Ectodermal cell (in vitro differentiated cells): Measurements from ENCODE around the gene OSBPL10.

Experiments used
- H3K27ac ChIP-seq: 2 replicates; pipeline ENCODE4 v1.7.0; 2013; ENCODE audit warnings: mild to moderate bottlenecking, low read depth, low read length; ENCODE audit not compliant: insufficient read depth, poor library complexity, severe bottlenecking
- H3K27me3 ChIP-seq: 2 replicates; pipeline ENCODE4 v1.7.0; 2013; ENCODE audit warnings: mild to moderate bottlenecking, low read length; ENCODE audit not compliant: insufficient read depth, control insufficient read depth, poor library complexity, severe bottlenecking
- H3K36me3 ChIP-seq: one replicate; pipeline ENCODE4 v1.7.0; 2013; ENCODE audit warnings: low read length; ENCODE audit not compliant: control insufficient read depth, insufficient read depth
- H3K4me1 ChIP-seq: one replicate; pipeline ENCODE4 v1.7.0; 2013; ENCODE audit warnings: low read length; ENCODE audit not compliant: control insufficient read depth, insufficient read depth
- H3K4me3 ChIP-seq: 2 replicates; pipeline ENCODE4 v1.7.0; 2013; ENCODE audit warnings: low read depth, low read length, control low read depth; ENCODE audit not compliant: insufficient read depth
- H3K9me3 ChIP-seq: 2 replicates; pipeline ENCODE4 v1.7.0; 2013; ENCODE audit warnings: mild to moderate bottlenecking, low read length, moderate library complexity; ENCODE audit not compliant: control insufficient read depth
- WGBS, 2 experiments: methylation state at CpG; one replicate each; pipeline ENCODE4 v1.1.7; 2013; ENCODE audit warnings: missing lambda C conversion rate in 2 of 2; 5-methylcytosine and 5-hydroxymethylcytosine counted together

The OSBPL10 gene

DNA sequence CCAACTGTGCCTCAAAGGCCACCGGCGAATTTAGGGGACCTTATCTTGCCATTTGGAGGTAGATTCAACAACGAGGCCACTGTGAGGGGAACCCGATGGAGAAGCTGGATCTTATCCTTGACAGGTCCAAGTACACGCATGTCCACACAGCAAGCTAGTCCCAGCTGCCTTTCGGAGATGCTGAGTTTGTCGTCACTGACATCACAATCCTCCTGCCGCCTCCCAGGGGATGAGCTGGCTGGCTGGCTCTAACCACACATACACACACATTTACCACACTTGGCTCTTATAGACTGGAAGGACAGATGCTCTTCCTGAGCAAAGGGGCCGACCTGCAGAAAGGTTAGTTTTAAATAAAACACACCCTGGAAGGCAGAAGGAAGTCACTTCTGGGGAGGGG, 272.1 kb downstream of the OSBPL10 start:
- H3K4me1 ChIP-seq, result no peaks in the 10 kb centered on the region
- H3K27ac ChIP-seq, result no peak overlapping the region
- no peaks in the 10 kb centered on the region for H3K27me3 ChIP-seq
- no peaks in the 10 kb centered on the region for H3K36me3 ChIP-seq
- H3K4me3 ChIP-seq, result no peak overlapping the region
- WGBS, 2 experiments, result 81 to 83% methylated on average over 9 of the region's 9 CpGs
- no peaks in the 10 kb centered on the region for H3K9me3 ChIP-seq

DNA sequence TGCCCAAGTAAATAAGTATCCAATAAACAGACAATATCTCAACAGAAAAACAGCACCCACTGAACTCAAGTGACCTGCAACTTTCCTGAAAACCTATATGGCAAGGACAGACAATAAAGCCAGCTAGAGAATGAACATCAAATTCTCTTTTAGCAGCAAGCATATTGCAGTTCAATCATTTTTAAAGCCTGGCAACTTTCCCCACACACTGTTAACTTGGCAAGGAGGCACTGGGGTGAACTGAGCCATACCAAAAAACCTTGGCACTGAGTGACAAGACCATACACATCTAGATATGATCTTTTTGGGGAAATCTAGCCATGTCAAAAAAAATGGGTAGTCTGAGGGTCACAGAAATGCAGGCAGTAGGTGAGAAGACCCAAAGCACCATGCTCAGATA, 273.8 kb downstream of the OSBPL10 start:
- no peak overlapping the region for H3K27ac ChIP-seq
- H3K4me3 ChIP-seq, result no peak overlapping the region
- no peaks in the 10 kb centered on the region for H3K27me3 ChIP-seq
- no peaks in the 10 kb centered on the region for H3K4me1 ChIP-seq
- H3K36me3 ChIP-seq, result no peaks in the 10 kb centered on the region
- no peaks in the 10 kb centered on the region for H3K9me3 ChIP-seq

DNA sequence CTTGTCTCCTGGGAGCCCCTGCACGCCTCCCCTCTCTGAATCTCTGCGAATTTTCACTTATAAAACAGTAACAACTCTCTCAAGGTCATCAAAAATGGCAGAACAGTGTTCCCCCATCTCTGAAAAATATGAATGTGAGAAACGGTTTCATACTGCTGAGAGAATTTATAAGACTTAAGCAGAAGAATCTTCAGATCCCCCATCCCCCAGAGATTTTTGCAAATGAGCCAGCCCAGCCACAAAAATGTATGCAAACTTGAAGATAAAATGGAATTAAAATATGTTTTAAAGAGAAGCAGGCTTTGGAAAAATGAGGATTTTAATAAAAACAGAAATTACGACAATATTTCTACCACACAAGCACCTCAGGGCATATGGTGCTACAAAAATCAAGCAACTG, 275.3 kb downstream of the OSBPL10 start:
- no peaks in the 10 kb centered on the region for H3K27me3 ChIP-seq
- H3K27ac ChIP-seq, result no peak overlapping the region
- H3K9me3 ChIP-seq, result no peaks in the 10 kb centered on the region
- no peaks in the 10 kb centered on the region for H3K4me1 ChIP-seq
- no peaks in the 10 kb centered on the region for H3K36me3 ChIP-seq
- 94 to 95% methylated on average over 4 of the region's 4 CpGs for WGBS, 2 experiments
- no peak overlapping the region for H3K4me3 ChIP-seq

DNA sequence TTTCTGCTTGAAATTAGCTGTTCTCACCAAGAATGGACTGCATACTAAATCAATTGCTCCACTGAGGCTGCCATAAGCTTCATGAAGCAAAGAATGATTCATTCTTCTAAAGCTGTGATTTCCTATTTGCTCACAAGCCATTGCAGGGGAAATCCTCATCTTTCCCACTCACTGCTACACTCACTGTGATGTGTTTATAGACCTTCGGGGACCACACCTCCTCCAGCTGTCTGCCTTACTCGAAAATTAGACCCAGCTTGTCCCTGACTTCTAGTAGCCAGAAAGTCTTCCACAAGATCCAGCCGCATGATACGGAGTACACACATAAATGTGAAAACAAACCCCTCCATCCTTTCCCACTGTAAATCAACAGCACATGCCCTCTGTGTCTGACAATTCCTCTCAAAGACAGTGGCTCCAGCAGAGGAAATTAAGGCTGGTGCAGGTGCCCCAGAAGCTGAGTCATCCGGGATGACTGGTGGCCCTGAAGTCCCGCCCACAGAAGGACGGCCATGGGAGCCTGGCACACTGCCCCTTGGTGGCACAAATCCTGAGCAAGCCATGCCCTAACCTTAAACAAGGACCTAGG, 276.4 kb downstream of the OSBPL10 start:
- H3K36me3 ChIP-seq, result no peaks in the 10 kb centered on the region
- 87 to 91% methylated on average over 7 of the region's 7 CpGs for WGBS, 2 experiments
- no peak overlapping the region for H3K4me3 ChIP-seq
- H3K4me1 ChIP-seq, result no peaks in the 10 kb centered on the region
- H3K9me3 ChIP-seq, result no peaks in the 10 kb centered on the region
- no peak overlapping the region for H3K27ac ChIP-seq
- H3K27me3 ChIP-seq, result no peaks in the 10 kb centered on the region

DNA sequence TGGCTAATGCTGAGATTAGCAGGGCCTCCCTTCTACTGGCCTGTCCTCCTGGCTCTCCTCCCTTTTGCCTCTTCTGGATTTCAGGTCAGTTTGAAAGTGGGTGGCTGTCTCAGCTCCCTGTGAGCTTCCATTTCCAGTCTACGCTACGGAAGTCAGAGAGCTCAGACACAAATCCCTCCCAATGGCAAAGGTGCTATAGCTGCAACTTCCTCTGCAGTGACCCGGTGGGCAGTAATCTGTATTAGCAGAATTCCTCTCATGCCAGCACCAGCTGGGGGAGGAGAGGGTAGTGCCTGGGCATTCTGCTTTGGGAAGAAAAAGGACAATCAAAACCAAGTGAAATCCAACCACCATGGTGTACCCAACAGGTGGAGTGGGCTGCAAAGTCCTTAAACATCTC, 276.9 kb downstream of the OSBPL10 start:
- Histone ChIP-seq H3K27me3 (no peaks in the 10 kb centered on the region), H3K27ac (no peak overlapping the region), H3K9me3 (no peaks in the 10 kb centered on the region), H3K4me1 (no peaks in the 10 kb centered on the region), H3K4me3 (no peak overlapping the region), H3K36me3 (no peaks in the 10 kb centered on the region)
- 93 to 100% methylated on average over 3 of the region's 3 CpGs for WGBS, 2 experiments

DNA sequence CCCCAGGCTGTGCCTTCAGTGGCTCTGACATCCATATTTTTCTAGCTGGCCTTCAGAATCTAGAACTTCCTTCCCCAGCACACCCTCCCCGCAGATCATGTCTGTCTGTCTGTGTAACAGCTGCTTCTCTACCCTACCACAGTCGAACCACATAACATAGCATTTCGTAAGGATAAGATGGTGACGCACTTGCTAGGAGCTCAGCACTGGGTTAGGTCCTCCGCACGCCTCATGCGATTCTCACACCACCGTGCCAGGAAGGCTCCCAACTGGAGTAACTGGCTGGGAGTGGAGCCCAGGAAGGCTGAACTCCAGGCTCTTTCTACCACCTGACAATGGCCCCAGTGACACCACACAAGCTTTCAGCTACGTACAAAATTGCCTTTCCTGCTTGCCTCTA, 279.8 kb downstream of the OSBPL10 start:
- H3K9me3 ChIP-seq, result no peaks in the 10 kb centered on the region
- H3K36me3 ChIP-seq, result no peaks in the 10 kb centered on the region
- H3K27me3 ChIP-seq, result no peaks in the 10 kb centered on the region
- no peak overlapping the region for H3K4me3 ChIP-seq
- H3K4me1 ChIP-seq, result no peaks in the 10 kb centered on the region
- H3K27ac ChIP-seq, result no peak overlapping the region
- 83 to 84% methylated on average over 9 of the region's 9 CpGs for WGBS, 2 experiments

DNA sequence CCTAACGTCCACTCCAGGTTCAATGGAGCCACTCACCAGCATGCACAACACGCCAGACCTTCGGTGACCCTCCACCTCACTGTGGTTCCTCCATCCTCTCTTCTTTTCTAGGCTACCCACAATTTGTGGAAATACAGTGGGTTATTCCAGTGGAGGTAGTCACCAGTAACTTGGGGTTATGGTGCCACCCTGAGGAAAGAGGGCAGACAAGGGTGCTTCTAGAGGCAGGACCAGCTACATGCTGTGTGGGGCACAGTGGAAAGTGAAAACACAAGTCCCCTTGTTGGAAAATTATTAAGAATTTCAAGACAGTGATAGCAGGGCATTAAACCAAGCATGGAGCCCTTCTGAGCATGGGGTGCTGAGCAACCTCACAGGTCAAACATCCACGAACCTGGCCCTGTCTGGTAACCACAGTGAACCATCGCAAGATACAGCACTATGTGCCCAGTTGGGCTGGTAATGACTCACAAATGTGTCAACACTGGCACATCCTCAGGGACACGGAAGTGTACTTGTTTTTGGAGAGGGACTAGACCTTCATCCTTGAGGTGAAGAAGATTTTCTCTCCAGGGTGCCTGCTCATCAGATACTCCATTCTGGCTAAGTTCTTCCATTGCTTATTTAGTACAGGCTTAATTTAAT, 281.6 kb downstream of the OSBPL10 start:
- no peaks in the 10 kb centered on the region for H3K4me1 ChIP-seq
- H3K9me3 ChIP-seq, result no peaks in the 10 kb centered on the region
- H3K36me3 ChIP-seq, result no peaks in the 10 kb centered on the region
- no peaks in the 10 kb centered on the region for H3K27me3 ChIP-seq
- no peak overlapping the region for H3K27ac ChIP-seq
- no peak overlapping the region for H3K4me3 ChIP-seq
- WGBS, 2 experiments, result 89 to 92% methylated on average over 6 of the region's 6 CpGs

DNA sequence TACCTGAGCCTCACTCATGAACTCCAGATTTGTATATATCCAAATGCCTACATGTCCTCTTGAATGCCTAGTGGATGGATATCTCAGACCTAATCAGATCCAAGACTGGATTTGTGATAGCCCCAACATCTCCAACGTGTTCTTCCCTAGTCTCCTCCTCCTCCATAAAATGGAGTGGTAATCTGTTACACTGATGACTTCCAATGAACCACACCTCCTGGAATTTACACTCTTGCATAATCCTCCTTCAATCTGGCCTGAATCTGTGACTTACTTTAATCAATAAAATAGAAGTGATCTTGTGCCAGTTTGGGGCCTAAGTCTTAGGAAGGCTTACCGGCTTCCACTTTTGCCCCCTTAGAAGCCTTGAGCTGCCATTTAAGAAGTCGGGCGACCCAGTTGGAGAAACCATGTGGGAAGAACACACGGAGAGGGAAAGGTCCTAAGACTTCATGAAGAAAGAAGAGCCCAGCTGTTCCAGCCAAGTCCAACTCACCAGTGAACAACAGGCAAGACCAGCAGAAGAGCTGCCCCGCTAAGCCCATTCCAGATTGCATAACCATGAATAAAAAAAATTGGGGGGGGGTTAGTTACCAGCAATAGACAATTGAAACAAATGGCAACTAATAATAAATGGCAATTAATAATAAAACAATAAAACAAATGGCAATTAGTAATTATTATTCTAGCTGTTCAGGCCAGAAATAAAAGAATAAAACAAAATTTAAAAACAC, 284.1 kb downstream of the OSBPL10 start:
- Histone ChIP-seq H3K36me3 (no peaks in the 10 kb centered on the region), H3K4me3 (no peak overlapping the region), H3K27me3 (no peaks in the 10 kb centered on the region), H3K4me1 (no peaks in the 10 kb centered on the region), H3K27ac (no peak overlapping the region), H3K9me3 (no peaks in the 10 kb centered on the region)
- WGBS, 2 experiments, result 91 to 97% methylated on average over 5 to 6 of the region's 6 CpGs

DNA sequence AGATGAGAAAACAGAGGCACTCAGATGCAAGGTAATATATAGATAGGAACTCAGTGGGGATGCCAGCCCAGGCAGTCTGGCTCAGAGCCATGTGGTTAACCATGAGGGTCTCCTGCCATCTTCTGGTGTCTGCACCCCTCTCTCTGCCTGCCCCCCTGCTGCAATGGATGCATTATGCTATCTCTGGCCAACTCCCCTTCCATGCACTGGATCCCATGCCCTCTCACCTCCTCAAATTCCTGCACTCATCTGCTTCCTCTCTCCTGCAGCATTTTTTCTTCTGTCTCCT, 285.1 kb downstream of the OSBPL10 start:
- Histone ChIP-seq H3K9me3 (no peaks in the 10 kb centered on the region), H3K4me1 (no peaks in the 10 kb centered on the region), H3K36me3 (no peaks in the 10 kb centered on the region), H3K27me3 (no peaks in the 10 kb centered on the region), H3K4me3 (no peak overlapping the region), H3K27ac (no peak overlapping the region)

DNA sequence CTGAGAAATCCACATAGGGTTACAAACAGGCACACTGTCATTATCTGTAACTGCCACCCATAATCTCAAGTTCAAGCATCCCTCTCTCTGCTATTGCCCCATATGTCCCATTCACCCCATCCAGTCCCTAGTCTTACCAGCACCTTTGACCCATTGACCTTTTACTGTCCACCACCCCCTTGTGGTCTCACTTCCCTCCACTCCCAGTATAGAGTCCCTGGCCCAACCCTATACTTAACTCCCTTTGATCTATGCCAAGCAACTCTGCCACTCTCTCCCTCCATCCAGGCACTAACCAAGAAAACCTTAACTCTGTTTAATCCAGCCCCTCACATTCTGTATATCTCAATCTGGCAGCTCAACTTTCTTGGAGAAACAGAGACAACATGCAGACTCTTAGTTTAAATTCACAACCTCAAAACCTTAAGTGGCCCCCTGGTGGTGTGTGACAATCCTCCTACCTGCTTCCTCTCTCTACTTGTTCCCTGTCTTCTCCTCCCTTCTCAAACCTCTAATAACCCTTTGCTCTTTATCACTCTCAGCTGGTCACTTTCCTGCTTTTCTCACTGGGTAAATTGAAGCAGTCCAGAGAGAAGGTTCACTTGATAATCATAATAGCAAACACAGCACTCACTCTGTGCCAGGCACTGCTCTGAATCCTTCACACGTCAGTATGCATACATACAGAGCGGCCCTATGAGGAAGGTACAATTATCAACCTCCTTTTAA, 285.6 kb downstream of the OSBPL10 start:
- H3K9me3 ChIP-seq, result no peaks in the 10 kb centered on the region
- H3K4me3 ChIP-seq, result no peak overlapping the region
- no peak overlapping the region for H3K27ac ChIP-seq
- H3K4me1 ChIP-seq, result no peaks in the 10 kb centered on the region
- H3K27me3 ChIP-seq, result no peaks in the 10 kb centered on the region
- WGBS, 2 experiments, result 86 to 90% methylated on average over 2 of the region's 2 CpGs
- H3K36me3 ChIP-seq, result no peaks in the 10 kb centered on the region
